Measurements from ENCODE around the gene HSD11B1L. TPM values are rescaled to one million over a fixed set of nuclear protein-coding genes. Genes with fewer than 3 reads are reported as not detected.
"Not testable (repeated sequence)": the region's sequence is repeated elsewhere in the genome, so short reads cannot be mapped to it uniquely, and the experiment has no call there.

The HSD11B1L gene
- total and polyA plus RNA-seq, 12 donors = 3.4 to 40.5 (median 14.7) TPM

DNA sequence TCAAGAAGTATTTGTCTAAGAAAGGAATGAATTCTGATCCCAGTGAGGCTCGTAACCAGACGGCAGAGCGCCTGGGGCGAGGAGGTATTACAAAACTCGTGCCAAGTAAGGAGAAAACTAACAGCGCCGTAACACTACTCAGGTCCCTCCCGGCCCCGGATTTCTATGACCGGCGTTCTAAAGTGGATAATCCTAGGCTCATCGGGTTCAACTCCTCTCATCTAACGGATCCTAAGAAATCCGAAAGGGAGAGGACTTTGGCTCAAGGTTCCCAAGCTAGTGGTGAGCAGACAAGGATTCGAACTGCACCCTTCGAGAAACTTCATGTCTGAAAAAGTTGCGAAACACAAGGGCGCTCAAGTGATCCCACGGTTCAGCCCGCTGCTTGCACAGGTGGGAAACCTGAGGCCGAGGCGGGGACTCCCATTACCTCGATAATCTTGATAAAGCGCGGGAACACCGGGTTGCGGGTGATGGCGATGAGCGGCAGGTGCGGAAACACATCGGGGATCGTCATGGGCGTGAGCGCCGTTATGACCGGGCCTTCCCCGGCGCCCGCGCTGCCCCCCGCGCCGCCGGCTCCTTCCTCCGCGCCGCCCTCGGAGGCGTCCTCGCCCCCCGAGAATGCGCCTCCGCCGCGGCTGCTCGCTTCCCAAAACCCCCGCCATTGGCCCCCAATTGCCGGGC, 38.6 kb downstream of the HSD11B1L start:
- 0 to 1% (median 1%) methylated on average over 14 to 58 of the region's 58 CpGs for WGBS, 4 donors

DNA sequence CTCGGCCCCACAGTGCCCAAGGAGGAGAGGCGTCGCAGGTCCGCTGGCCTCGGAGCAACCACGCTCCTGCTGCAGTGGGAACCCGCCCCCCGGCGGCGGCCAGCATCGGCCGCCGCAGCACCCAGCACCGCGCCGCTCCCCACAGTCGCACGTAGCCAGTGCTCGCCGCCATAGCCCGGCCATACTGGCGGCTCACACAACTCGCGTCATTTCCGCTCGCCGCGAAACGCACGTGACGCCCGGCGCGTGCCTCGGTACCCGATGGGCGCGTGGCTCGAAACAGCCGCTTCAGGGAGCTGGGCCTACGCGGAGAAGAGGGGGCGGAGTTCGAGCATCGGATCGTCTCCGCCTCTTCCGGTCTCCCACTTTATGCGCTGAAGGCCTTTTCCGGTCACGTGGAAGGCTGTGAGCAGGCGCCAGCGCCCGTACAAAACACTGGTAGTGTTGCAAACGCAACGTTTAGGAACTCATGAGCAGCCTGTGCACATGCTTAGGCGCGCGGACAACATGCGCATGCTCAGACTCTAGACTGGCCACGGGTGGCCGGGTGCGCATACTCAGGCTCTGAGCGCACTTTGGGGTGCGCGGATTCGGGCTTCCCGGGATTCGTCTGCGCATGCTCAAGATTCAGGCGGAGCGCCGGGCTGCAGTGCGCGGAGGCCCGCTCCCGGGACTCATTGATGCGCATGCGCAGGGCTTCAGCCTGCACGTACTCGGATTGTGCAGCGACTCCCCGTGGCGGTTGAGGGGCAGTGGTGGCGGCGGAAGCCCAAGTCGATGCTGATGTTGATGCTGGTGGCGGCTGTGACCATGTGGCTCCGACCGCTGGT, 39.3 kb downstream of the HSD11B1L start, which contains the start of the genes CATSPERD and LONP1:
TSS of gene CATSPERD (plus strand) at position 677 of the 830 bp plus-strand sequence. CDS start at position 778, 101 bp downstream.
TSS of gene LONP1 (minus strand) at position 186 of the 830 bp plus-strand sequence. CDS start at position 172, 14 bp downstream.
- H3K4me1 ChIP-seq (replicated peaks in 1 of 2) = peaks cover 26 to 41% of the 10 kb centered on the region in 2 donors
- intact Hi-C loops (cut with DNase I) = no loop called here
- H3K4me3 ChIP-seq = peak within 1 kb of the TSS; percentile 12 to 92 (median 80)
- WGBS, 4 donors = 0% methylated on average over 6 to 90 of the region's 90 CpGs; no CpG with 5 or more reads in 1 of the 4 donors
- no peaks in the 10 kb centered on the region for H3K36me3 ChIP-seq (replicated peaks in 1 of 2)
- H3K27ac ChIP-seq = peak within 1 kb of the TSS; percentile 89 to 100 (median 96)
- DNase-seq = peak; percentile 98 to 99 (median 99)
- TF ChIP-seq, protein P1, sequence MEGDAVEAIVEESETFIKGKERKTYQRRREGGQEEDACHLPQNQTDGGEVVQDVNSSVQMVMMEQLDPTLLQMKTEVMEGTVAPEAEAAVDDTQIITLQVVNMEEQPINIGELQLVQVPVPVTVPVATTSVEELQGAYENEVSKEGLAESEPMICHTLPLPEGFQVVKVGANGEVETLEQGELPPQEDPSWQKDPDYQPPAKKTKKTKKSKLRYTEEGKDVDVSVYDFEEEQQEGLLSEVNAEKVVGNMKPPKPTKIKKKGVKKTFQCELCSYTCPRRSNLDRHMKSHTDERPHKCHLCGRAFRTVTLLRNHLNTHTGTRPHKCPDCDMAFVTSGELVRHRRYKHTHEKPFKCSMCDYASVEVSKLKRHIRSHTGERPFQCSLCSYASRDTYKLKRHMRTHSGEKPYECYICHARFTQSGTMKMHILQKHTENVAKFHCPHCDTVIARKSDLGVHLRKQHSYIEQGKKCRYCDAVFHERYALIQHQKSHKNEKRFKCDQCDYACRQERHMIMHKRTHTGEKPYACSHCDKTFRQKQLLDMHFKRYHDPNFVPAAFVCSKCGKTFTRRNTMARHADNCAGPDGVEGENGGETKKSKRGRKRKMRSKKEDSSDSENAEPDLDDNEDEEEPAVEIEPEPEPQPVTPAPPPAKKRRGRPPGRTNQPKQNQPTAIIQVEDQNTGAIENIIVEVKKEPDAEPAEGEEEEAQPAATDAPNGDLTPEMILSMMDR (IDR thresholded peaks at IDR 0.05) = peak; percentile 85 to 97 (median 96)
- TF ChIP-seq POLR2A (IDR thresholded peaks at IDR 0.05) = peak; percentile 82 to 98
- no peaks in the 10 kb centered on the region for H3K9me3 ChIP-seq (replicated peaks in 1 of 3)
- no peaks in the 10 kb centered on the region for H3K27me3 ChIP-seq

More for the DNA sequence above, 38.6 kb downstream of the HSD11B1L start:
- intact Hi-C loops (cut with DNase I) = no loop called here
- peak in 5 of 7 donors; percentile 44 to 74 (median 63) for DNase-seq
- Histone ChIP-seq H3K27me3 (no peaks in the 10 kb centered on the region), H3K36me3 (replicated peaks in 1 of 2) (no peaks in the 10 kb centered on the region), H3K4me3 (peak overlapping the region; percentile 12 to 92 (median 80)), H3K9me3 (replicated peaks in 1 of 3) (no peaks in the 10 kb centered on the region), H3K27ac (peak overlapping the region; percentile 78 to 100 (median 96)), H3K4me1 (replicated peaks in 1 of 2) (peaks cover 26 to 41% of the 10 kb centered on the region in 2 donors)
- TF ChIP-seq, protein P1 (IDR thresholded peaks at IDR 0.05) = no peak
- no peak for TF ChIP-seq POLR2A (IDR thresholded peaks at IDR 0.05)

DNA sequence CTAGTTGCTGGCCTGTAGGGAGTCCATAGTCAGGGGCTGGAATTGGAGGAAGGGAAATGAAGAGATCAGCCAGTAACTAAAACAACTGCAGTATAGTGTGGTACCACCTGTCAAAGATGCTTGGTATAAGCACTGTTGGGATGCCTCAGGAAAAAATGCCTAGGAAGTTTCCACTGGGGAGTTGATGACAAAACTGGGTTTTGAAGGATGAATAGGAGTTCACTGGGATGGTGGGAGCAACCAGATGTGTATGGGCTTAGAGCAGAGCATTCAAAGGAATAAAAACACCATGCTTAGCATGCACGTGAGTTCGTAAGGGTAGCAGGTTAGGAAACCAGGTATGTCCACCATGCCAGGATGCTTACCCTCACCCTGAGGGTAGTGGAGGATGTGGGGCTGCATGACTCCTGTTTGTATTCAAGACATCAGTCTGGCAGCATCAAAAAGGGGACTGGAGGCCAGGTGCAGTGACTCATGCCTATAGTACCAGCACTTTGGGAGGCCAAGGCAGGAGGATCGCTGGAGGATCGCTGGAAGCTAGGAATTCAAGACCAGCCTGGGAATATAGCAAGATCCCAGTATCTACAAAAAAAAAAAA, 46.7 kb downstream of the HSD11B1L start:
- intact Hi-C loops (cut with DNase I) = no loop called here
- WGBS, 4 donors = 85 to 93% (median 90%) methylated on average over 4 of the region's 4 CpGs
- H3K27ac ChIP-seq = no peak overlapping the region
- DNase-seq = no peak
- peaks cover 0 to 6% (median 0%) of the 10 kb centered on the region in 3 donors for H3K9me3 ChIP-seq (replicated peaks in 1 of 3)
- TF ChIP-seq, protein P1 (IDR thresholded peaks at IDR 0.05) = no peak
- no peak for TF ChIP-seq POLR2A (IDR thresholded peaks at IDR 0.05)
- no peaks in the 10 kb centered on the region for H3K27me3 ChIP-seq
- no peak overlapping the region for H3K4me3 ChIP-seq
- no peaks in the 10 kb centered on the region for H3K36me3 ChIP-seq (replicated peaks in 1 of 2)
- H3K4me1 ChIP-seq (replicated peaks in 1 of 2) = no peaks in the 10 kb centered on the region

DNA sequence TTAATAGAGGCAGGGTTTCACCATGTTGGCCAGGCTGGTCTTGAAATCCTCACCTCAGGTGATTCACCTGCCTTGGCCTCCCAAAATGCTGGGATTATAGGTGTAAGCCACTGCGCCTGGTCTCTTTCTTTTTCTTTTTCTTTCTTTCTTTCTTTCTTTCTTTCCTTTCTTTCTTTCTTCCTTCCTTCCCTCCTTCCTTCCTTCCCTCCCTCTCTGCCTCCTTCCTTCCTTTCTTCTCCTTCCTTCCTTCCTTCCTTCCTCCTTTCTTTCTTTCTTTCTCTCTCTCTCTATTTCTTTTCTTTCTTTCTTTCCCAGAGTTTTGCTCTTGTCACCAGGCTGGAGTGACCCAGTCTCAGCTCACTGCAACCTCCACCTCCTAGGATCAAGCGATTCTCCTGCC, 52.3 kb downstream of the HSD11B1L start:
- WGBS, 4 donors = 84 to 89% (median 86%) methylated on average over 2 of the region's 2 CpGs
- intact Hi-C loops (cut with DNase I) = not testable (repeated sequence)

More for the DNA sequence above, 52.3 kb downstream of the HSD11B1L start:
- DNase-seq; H3K9me3 ChIP-seq (replicated peaks in 1 of 3); H3K36me3 ChIP-seq (replicated peaks in 1 of 2); H3K27ac ChIP-seq; H3K4me3 ChIP-seq; H3K27me3 ChIP-seq; H3K4me1 ChIP-seq (replicated peaks in 1 of 2): not testable (repeated sequence)

Other genes starting within 250 kb of the HSD11B1L start
- not detected for gene ZNRF4, start 225.6 kb upstream of the HSD11B1L start, total RNA-seq
- not detected for gene ZNRF4, start 225.6 kb upstream of the HSD11B1L start, polyA plus RNA-seq
- gene TINCR, start 113.1 kb upstream of the HSD11B1L start, total RNA-seq = 1 to 10 TPM in 2 of 9 donors, under 1 TPM in 4, not detected in 3; 0.22 to 3.0 (median 0.28) TPM
- 1 to 10 TPM in 1 of 3 donors, under 1 TPM in 2; 0.77 to 1.6 (median 0.99) TPM for gene TINCR, start 113.1 kb upstream of the HSD11B1L start, polyA plus RNA-seq
- 100 to 1,000 TPM in 2 of 9 donors, 10 to 100 TPM in 7; 27.1 to 157 (median 61.2) TPM for gene SAFB2, start 58.3 kb upstream of the HSD11B1L start, total RNA-seq
- 100 to 1,000 TPM in 2 of 3 donors, 10 to 100 TPM in 1; 66.9 to 254 (median 165) TPM for gene SAFB2, start 58.3 kb upstream of the HSD11B1L start, polyA plus RNA-seq
- 100 to 1,000 TPM in 1 of 9 donors, 10 to 100 TPM in 8; 38.4 to 111 (median 55.2) TPM for gene SAFB, start 57.9 kb upstream of the HSD11B1L start, total RNA-seq
- gene SAFB, start 57.9 kb upstream of the HSD11B1L start, polyA plus RNA-seq = 100 to 1,000 TPM in 2 of 3 donors, 10 to 100 TPM in 1; 46.4 to 125 (median 111) TPM
- gene MICOS13, start 511 bp upstream of the HSD11B1L start, total RNA-seq = 100 to 1,000 TPM in 1 of 9 donors, 10 to 100 TPM in 8; 40.2 to 112 (median 62.3) TPM
- gene MICOS13, start 511 bp upstream of the HSD11B1L start, polyA plus RNA-seq = 100 to 1,000 TPM in 2 of 3 donors, 10 to 100 TPM in 1; 23.4 to 211 (median 162) TPM
- 1,000 to 10,000 TPM in 7 of 9 donors, 100 to 1,000 TPM in 2; 692 to 1,781 (median 1,187) TPM for gene RPL36, start 9.3 kb downstream of the HSD11B1L start, total RNA-seq
- 1,000 to 10,000 TPM in 2 of 3 donors, 100 to 1,000 TPM in 1; 615 to 3,360 (median 2,171) TPM for gene RPL36, start 9.3 kb downstream of the HSD11B1L start, polyA plus RNA-seq
- 100 to 1,000 TPM; 185 to 523 (median 396) TPM for gene LONP1, start 39.1 kb downstream of the HSD11B1L start, total RNA-seq
- gene LONP1, start 39.1 kb downstream of the HSD11B1L start, polyA plus RNA-seq = 100 to 1,000 TPM; 177 to 352 (median 196) TPM
- gene CATSPERD, start 39.6 kb downstream of the HSD11B1L start, total RNA-seq = not detected
- not detected for gene CATSPERD, start 39.6 kb downstream of the HSD11B1L start, polyA plus RNA-seq
- gene PRR22, start 103.7 kb downstream of the HSD11B1L start, total RNA-seq = 1 to 10 TPM in 6 of 9 donors, under 1 TPM in 3; 0.28 to 2.9 (median 1.2) TPM
- 10 to 100 TPM in 2 of 3 donors, not detected in 1; 11.6 to 16.7 TPM for gene PRR22, start 103.7 kb downstream of the HSD11B1L start, polyA plus RNA-seq
- gene DUS3L, start 110.1 kb downstream of the HSD11B1L start, total RNA-seq = 10 to 100 TPM; 15.5 to 48.3 (median 30.3) TPM
- gene DUS3L, start 110.1 kb downstream of the HSD11B1L start, polyA plus RNA-seq = 100 to 1,000 TPM in 1 of 3 donors, 10 to 100 TPM in 2; 10.9 to 142 (median 90.2) TPM
- 10 to 100 TPM in 5 of 9 donors, 1 to 10 TPM in 4; 4.5 to 26.8 (median 12.0) TPM for gene NRTN, start 124.0 kb downstream of the HSD11B1L start, total RNA-seq
- 1 to 10 TPM; 4.9 to 9.0 (median 8.7) TPM for gene NRTN, start 124.0 kb downstream of the HSD11B1L start, polyA plus RNA-seq
- gene FUT6, start 158.7 kb downstream of the HSD11B1L start, total RNA-seq = not detected
- under 1 TPM in 1 of 3 donors, not detected in 2; 0.03 TPM for gene FUT6, start 158.7 kb downstream of the HSD11B1L start, polyA plus RNA-seq
- under 1 TPM in 2 of 9 donors, not detected in 7; 0.14 to 0.15 TPM for gene FUT3, start 170.4 kb downstream of the HSD11B1L start, total RNA-seq
- under 1 TPM in 2 of 3 donors, not detected in 1; 0.16 to 0.20 TPM for gene FUT3, start 170.4 kb downstream of the HSD11B1L start, polyA plus RNA-seq
- not detected for gene FUT5, start 189.5 kb downstream of the HSD11B1L start, total RNA-seq
- gene FUT5, start 189.5 kb downstream of the HSD11B1L start, polyA plus RNA-seq = not detected
- 100 to 1,000 TPM; 288 to 842 (median 410) TPM for gene NDUFA11, start 222.8 kb downstream of the HSD11B1L start, total RNA-seq
- gene NDUFA11, start 222.8 kb downstream of the HSD11B1L start, polyA plus RNA-seq = 100 to 1,000 TPM; 300 to 856 (median 442) TPM
- gene VMAC, start 223.8 kb downstream of the HSD11B1L start, total RNA-seq = 10 to 100 TPM in 3 of 9 donors, 1 to 10 TPM in 6; 5.0 to 14.4 (median 8.4) TPM
- 10 to 100 TPM in 1 of 3 donors, 1 to 10 TPM in 2; 3.5 to 15.6 (median 4.8) TPM for gene VMAC, start 223.8 kb downstream of the HSD11B1L start, polyA plus RNA-seq
- 100 to 1,000 TPM in 1 of 9 donors, 10 to 100 TPM in 7, 1 to 10 TPM in 1; 8.8 to 146 (median 18.3) TPM for gene CAPS, start 233.2 kb downstream of the HSD11B1L start, total RNA-seq
- gene CAPS, start 233.2 kb downstream of the HSD11B1L start, polyA plus RNA-seq = 100 to 1,000 TPM in 1 of 3 donors, 10 to 100 TPM in 1, 1 to 10 TPM in 1; 7.1 to 104 (median 75.9) TPM

All from adrenal gland (tissue), 12 donors.